GM12874 (cell line): ENCODE results near the gene UNC93A.

ENCODE experiments used
- CTCF ChIP-seq: IDR thresholded peaks from 2 replicates; pipeline ENCODE4 v1.5.1; 2011; ENCODE audit warnings: low read depth, mild to moderate bottlenecking, control low read depth, low read length, moderate library complexity; ENCODE audit not compliant: insufficient read depth

Gene UNC93A

GRCh38 chr6:167290786-167291622 lies at the start of gene UNC93A:
Gene UNC93A (plus strand): TSS chr6:167291315. CDS start chr6:167291490, 175 bp downstream.
- no peak for TF ChIP-seq CTCF

DNA sequence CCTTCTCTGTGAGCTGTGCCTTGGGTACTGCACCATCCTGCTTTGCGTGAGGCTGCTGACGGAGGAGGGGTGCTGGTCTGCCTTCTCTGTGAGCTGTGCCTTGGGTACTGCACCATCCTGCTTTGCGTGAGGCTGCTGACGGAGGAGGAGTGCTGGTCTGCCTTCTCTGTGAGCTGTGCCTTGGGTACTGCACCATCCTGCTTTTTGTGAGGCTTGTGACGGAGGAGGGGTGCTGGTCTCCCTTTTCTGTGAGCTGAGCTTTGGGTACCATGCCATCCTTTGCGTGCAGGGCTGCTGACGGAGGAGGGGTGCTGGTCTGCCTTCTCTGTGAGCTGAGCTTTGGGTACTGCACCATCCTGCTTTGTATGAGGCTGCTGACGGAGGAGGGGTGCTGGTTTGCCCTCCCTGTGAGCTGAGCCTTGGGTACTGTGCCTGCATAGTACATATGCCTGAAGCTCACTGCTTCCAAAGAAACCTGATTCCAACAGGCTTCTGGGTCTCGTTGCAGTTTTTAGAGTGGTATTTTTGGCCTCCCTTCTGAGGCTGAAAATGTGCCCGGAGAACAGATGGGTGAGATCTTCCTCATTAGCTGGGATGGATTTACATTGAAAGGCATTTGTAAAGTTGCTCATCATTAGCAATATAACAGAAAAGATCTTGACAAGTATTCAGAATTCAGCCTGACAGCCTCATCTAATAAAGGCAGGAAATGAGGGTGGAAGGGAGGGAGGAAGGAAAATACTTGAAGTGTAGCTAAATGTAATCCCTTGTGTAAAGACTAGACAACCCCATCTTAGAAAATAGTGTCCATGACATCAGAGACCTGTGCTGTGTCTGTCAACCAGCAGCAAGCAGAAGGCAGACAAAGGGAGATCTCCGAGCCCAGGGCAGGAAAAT lies 46.8 kb upstream of the UNC93A start:
- TF ChIP-seq CTCF, result no peak

DNA sequence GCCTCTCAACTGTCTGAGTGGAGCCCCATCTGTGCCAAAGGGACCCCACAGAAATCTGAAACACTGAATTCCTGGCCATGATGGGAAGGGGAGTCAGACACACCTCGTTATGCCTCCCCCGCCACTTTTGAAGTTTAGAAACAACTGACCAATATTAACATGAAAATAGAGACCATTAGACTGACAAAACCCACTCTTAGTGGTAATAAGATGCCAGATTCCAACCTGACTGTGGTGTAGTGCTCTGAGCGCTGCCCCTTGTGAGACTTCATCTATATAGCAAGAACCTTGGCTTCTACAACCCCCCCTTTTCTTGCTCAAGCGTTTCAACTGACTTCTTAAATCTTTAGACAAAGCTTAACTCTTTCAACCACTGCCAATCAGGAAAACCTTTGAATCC lies 46.1 kb upstream of the UNC93A start:
- TF ChIP-seq CTCF, result no peak

DNA sequence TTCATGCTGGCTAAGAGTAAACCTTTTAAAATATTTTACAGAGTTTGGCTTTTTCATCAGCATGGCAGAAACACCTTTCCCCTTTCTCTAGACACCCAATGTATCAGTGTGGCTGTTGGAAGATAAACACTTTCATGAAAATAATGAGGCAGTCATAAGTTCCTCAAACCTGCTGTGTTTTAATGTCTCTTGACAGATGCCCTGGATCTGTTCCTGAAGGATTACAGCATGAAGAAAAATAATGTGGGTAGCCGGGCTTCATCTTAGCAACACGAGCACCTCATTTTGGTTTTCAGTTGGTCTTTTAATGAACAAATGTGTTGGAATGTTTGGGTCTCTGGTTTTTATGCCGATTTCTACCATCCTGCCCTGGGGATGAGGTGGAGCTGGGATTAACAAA lies 45.5 kb upstream of the UNC93A start:
- TF ChIP-seq CTCF, result no peak

GRCh38 chr6:167247814-167248595 lies 43.1 kb upstream of the UNC93A start:
- no peak for TF ChIP-seq CTCF

DNA sequence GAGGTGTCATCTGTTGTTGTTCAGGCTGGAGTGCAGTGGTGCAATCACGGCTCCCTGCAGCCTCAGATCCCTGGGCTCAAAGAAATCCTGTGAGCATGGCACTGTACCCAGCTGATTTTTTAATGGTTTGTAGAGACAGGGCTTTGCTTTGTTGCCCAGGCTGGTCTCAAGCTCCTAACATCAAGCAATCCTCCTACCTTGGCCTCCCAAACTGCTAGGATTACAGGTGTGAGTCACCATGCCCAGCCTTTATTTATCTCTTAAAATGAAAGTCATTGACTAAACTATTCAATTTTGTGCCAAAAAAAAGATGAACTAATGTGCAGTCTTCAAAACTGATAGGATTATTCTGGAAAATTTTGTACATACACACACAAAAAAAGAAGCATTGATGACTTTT lies 38.8 kb upstream of the UNC93A start:
- TF ChIP-seq CTCF, result no peak
